Astrocyte of the hippocampus (primary cell): ENCODE data around the gene HSD17B7.
"Not testable (repeated sequence)": the region's sequence is repeated elsewhere in the genome, so short reads cannot be mapped to it uniquely, and the experiment has no call there.

ENCODE experiments used
- DNase-seq: peaks from one replicate; pipeline ENCODE4 v3.0.0; 2011; ENCODE audit warnings: low read depth, low spot score

HSD17B7 gene

GRCh38 chr1:162790303-162790984 is at the start of gene HSD17B7:
TSS of gene HSD17B7 (plus strand) at chr1:162790702. CDS start at chr1:162790801, 99 bp downstream.
- DNase-seq = peak; percentile 72

DNA sequence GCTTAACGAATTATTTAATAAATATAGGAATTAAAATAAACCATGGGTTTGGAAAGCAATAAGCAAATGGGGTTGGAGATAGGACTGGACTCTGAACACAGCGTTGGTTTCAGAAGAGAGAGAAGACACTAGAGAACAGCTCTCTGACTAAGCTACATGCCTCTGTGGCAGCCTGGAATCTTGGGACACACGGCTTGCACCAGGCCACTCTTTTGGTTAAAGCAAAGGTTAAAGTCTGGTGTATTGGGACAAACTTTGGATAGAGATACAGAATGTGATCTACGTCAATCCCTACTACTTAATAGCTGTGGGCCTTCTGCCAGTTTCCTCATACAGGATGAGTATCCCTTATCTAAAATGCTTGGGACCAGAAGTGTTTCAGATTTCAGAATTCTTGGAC is 49.7 kb upstream of the HSD17B7 start:
- DNase-seq = no peak

DNA sequence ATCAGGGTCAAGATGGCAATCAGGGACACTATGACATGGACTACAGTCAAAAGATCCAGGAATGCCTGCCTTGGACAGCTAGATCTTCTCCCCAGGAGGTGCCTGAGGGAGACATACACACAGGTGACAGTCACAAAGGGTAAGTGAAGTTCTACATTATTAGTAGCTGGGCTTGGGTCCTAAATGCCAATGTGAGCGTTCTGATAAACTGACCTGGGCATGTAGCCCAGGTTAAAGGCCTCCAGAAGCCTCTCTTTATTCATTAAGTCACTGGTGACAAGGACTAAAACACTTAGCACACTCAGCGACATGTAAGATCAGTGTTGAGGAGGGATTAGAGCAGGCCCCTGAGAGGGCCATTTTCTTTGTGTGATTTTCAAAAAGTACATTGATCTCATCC is 48.9 kb upstream of the HSD17B7 start:
- DNase-seq = no peak

DNA sequence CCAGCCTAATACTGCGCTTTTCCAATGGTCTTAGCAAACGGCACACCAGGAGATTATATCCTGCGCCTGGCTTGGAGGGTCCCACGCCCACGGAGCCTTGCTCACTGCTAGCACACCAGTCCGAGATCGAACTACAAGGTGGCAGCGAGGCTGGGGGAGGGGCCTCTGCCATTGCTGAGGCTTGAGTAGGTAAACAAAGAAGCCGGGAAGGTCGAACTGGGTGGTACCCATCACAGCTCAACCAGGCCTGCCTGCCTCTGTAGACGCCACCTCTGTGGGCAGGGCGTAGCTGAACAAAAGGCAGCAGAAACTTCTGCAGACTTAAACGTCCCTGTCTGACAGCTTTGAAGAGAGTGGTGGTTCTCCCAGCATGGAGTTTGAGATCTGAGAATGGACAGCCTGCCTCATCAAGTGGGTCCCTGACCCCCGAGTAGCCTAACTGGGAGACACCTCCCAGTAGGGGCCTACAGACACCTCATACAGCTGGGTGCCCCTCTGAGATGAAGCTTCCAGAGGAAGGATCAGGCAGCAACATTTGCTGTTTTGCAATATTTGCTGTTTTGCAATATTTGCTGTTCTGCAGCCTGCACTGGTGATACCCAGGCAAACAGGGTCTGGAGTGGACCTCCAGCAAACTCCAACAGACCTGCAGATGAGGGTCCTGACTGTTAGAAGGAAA is 44.1 kb upstream of the HSD17B7 start:
- DNase-seq = not testable (repeated sequence)

GRCh38 chr1:162753001-162753658 is 37.4 kb upstream of the HSD17B7 start:
- no peak for DNase-seq

GRCh38 chr1:162753998-162754585 is 36.4 kb upstream of the HSD17B7 start:
- DNase-seq = no peak

GRCh38 chr1:162755306-162755705 is 35.2 kb upstream of the HSD17B7 start:
- no peak for DNase-seq

DNA sequence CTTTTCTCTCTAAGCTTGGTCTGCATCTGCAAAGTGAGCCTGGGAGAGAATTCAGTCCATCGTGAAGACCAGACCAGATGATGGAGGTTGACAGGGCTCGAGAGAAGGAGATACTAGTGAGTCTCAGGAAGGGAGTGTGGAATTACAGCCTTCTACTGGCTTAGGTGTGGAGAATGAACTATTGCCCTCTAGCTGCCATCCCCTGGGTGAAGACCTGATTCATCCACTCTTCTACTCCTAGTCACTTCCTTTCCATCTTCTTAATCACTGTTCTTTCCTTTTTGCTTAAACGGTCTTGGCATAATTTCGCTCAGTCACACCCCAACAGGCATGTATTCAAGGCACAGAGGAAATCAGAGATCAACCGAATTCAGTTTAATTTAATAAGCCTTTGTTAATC is 34.0 kb upstream of the HSD17B7 start:
- no peak for DNase-seq

DNA sequence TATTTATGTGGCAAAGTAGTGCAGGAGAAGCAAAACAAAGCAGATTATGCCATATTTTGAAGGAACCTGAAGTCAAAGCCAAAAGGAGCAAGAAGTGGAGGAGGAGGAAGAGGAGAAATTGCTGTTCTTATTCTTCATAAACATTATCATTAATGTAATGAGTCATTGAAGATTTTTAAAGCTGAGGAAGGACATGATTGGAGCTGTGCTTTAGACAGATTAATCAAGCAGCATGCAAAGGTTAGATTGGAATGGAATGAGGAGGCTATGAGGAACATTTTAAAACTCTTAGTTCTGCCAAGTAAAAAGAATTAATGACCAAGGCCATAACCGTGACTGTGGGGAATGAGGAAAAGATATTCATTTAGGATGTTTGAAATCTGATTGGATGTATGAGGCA is 33.0 kb upstream of the HSD17B7 start:
- no peak for DNase-seq

DNA sequence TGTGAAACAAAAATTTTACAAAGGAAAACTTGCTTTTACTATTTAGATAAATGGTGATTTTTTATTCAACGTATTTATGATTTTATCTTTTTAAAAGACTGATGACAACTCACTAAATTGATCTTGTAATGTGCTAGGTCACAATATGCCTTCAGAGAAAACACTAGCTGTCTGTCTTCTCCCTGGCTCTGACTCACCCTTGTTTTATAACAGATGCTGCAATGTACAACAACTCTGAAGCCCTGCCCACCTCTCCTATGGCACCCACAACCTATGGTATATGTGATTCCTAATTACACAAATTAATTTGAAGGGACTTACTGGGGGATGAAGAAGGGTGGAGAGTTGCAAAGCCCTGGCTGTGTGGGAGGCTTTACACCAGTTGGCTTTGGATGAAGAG is 24.7 kb upstream of the HSD17B7 start:
- no peak for DNase-seq

DNA sequence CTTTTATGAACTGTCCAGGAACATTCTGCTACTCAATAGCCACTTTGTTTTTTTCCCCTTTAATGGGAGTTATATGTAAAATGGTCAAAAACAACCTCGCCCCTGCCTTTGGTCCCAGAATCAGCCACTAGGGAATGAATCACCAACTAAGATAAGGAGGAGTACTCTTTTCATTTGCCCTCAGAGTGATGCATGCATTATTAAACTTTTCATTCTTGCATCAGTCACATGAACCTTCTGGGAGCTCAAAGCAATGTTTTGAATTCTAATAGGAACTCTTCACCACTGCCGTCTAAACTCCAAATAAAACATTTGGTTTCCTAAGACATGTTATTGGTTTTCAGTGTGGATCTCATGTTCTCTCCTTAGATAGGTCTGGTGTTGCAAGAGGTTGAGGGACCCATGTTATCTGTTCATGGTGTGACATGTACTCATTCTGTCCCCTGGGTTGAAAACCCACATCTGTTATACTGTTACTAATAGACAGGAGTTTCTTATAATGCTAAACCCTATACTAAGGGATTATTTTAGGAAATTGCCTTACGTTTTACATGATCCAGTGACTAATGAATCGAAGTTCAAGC is 17.8 kb upstream of the HSD17B7 start:
- peak; percentile 7 for DNase-seq

GRCh38 chr1:162774007-162774406 is 16.5 kb upstream of the HSD17B7 start:
- DNase-seq = no peak

DNA sequence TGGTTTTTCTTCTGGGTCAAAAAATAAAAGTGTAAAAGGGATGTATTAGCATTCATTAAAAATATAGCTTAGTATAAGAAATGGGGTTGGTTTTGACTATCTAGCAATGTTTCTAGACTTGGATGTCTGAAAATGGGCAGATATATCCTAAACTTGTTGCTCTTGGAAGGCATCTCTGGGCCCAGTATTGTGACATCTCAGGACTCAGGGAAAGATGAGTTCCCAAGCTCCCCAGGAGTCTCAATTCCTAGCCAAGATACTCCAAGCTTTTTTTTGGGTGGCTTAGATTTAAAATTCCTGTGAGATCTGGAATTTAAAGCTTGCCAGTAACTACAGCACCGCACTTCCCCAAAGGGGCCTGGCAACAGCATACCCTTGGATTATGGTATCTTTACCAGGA is 11.5 kb upstream of the HSD17B7 start:
- DNase-seq = no peak

DNA sequence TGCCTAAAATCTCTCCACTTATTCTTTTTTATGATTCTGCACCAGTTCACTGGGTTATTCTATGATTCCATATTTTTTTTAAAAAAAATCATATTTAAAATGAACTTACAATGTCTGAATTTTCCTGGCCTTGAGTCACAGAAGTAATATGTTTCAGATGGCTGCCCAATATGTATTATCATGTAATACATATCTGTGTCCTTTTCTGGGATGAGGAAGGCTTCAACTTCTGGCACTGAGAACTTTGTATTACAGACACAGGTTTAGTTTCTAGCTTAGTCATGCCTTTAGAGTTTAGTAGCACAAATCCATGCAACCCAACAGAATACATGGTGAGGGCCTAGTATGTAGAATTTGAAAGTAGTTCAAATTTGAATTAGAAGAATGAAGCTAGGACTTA is 7.8 kb upstream of the HSD17B7 start:
- no peak for DNase-seq

DNA sequence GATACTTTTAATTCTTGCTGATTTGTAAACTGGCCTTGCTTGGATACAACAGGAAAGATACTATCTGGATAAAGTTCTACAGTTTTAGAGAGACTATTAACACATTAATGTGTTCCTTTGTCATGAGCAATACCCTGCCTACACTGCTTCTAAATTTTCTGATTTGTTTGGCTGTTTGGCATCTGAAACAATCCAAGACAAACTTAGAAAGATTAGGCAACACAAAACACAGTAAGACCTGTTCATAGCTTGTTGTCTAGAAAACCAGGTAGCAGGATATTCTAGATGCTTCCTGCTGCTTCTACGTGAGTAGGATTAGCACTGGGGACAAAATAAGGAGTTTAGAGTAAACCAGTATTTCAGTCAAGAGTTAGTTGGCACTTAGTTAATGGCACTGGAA is 5.6 kb upstream of the HSD17B7 start:
- DNase-seq = not testable (repeated sequence)

- DNase-seq = not testable (repeated sequence)
Observed at GRCh38 chr1:162788783-162789182, 1.7 kb upstream of the HSD17B7 start.

DNA sequence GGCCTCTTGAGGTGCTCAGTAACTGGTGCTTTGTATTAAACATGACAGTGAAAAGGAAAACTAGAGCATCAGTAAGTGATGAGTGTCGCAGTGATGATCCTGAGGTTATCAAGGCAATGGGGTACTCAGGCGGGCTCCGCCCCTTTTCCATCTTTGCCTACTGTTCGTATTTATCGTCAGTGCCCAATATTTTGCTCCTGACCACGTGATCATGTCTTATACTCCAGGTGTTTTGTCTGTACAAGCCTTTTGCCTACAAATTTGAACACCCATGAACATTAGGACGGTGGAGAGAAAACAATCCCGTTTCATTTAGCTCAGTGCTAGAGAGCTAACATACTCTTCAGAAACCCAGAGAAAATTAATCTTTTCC is 469 bp downstream of the HSD17B7 start:
- not testable (repeated sequence) for DNase-seq

DNA sequence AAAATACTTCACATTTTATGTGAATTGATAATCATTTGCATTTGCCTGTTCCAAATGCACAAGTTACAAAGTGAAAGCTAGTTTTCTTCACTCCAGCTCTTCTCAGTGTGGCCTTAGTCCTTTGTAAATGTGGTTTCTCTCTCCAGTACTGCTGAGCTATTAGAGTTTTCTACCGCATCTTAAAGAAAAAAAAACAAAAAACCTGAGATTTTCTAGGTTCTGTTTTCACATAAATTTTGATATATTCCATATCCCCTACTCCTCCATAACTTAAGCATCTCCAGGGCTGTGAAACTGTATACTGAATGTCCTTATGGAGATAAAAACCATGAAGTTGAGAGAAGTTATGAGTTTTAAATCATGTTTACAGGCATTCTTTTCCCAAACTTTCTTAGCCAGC is 3.8 kb downstream of the HSD17B7 start:
- DNase-seq = not testable (repeated sequence)

- not testable (repeated sequence) for DNase-seq
Observed at GRCh38 chr1:162796617-162797279, 6.2 kb downstream of the HSD17B7 start.

DNA sequence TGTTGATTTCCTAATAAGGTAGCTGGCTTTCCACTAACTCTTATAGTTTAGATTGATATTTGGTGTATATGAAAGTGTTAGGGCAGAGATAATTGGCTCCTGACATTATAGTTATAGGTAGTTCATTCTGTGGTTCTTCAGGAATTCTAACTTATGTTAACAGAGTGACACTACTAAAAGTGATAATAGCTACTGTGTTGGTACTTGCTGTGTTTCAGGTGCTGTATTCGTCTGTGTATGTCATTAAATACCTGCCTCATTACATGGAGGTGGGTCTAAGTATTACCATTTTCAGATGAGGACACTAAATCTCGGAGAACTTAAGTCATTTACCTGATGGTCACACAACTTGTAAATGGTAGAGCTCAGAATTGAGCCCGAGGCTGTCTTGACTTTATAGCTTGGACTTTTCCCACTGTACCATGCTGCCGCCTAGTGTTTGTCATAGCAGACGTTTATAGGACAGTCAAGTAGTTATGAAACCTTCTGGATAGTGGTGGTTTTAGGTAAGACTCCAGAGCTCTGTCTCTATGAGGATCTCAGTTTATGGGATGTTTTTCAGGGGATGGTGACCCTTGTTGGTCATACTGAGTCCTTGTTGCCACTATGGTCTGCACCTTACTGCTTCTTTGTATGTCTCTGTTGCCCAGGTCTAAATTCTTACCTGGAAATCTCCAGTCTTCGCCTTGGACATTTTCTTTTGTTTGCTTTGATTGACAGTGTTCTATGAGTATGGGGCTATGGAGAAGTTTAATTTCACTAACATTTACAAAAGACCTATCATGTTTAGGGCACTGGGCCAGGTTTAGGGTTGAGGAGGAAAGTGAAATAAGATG is 9.7 kb downstream of the HSD17B7 start:
- peak; percentile 75 for DNase-seq

GRCh38 chr1:162807503-162807902 is 17.0 kb downstream of the HSD17B7 start:
- DNase-seq = not testable (repeated sequence)
